K562 (cell line): Measurements from ENCODE around the gene PTPN18. TPM values are rescaled to one million over a fixed set of nuclear protein-coding genes. Genes with fewer than 3 reads are reported as not detected.

Experiments
- BCLAF1 ChIP-seq, 2 experiments: fragments of 450-650 bp in 1 of 2; IDR thresholded peaks; 2 replicates each; pipeline ENCODE4 v1.6.1; 2011 to 2017; ENCODE audit warnings: low read depth in 2 of 2, antibody characterized with exemption in 1 of 2, borderline replicate concordance in 1 of 2, low read length in 1 of 2, mild to moderate bottlenecking in 1 of 2, mixed read lengths in 1 of 2; ENCODE audit not compliant: control insufficient read depth in 1 of 2
- E2F1 ChIP-seq: sonication (generic); formaldehyde crosslinking; IDR thresholded peaks from 2 replicates; pipeline ENCODE4 v1.8.1; 2023; ENCODE audit warnings: mild to moderate bottlenecking, missing genetic modification reagents, moderate library complexity
- ELK1 ChIP-seq: sonication (generic); formaldehyde crosslinking; IDR thresholded peaks from 2 replicates; pipeline ENCODE4 v1.8.1; 2022; ENCODE audit warnings: missing genetic modification reagents
- FOSL1 ChIP-seq: fragments of 200-800 bp; sonication (Bioruptor generic); conservative IDR thresholded peaks from 2 replicates; pipeline ENCODE4 v1.6.1; 2016; ENCODE audit warnings: missing genetic modification characterization, missing compliant biosample characterization
- HMG20B ChIP-seq: fragments of 250-450 bp; sonication (Bioruptor Pico); IDR thresholded peaks from 2 replicates; pipeline ENCODE4 v1.5.0; 2021; ENCODE audit warnings: mild to moderate bottlenecking
- SIN3A ChIP-seq, 2 experiments: fragments of 150-350 bp in 1 of 2; IDR thresholded peaks; 2 replicates each; pipeline ENCODE4 v1.6.1; 2011 to 2016; ENCODE audit warnings: borderline replicate concordance in 2 of 2, low read depth in 2 of 2, low read length in 2 of 2, mild to moderate bottlenecking in 2 of 2, moderate library complexity in 2 of 2; ENCODE audit not compliant: control insufficient read depth in 1 of 2
- SRSF7 ChIP-seq: fragments of 200-400 bp; formaldehyde crosslinking; optimal IDR thresholded peaks from 2 replicates; pipeline ENCODE3; 2017; ENCODE audit warnings: mild to moderate bottlenecking, low read depth, low read length
- SUPT5H ChIP-seq: fragments of 450-650 bp; IDR thresholded peaks from 2 replicates; pipeline ENCODE4 v1.6.1; 2016
- ZFPM2 ChIP-seq: fragments of 250-450 bp; sonication (Bioruptor Pico); IDR thresholded peaks from 2 replicates; pipeline ENCODE4 v1.5.1; 2022; ENCODE audit warnings: mild to moderate bottlenecking
- ZNF239 ChIP-seq: fragments of 250-450 bp; sonication (Bioruptor Pico); IDR thresholded peaks from 2 replicates; pipeline ENCODE4 v1.4.0; 2020; ENCODE audit warnings: mild to moderate bottlenecking
- polyA plus RNA-seq, 8 experiments: library from polyadenylated mRNA; depleted of rRNA in 4 of 8; stranded (reverse) in 5 of 8; unstranded in 3 of 8; fragments of >200 nt; fragmentation: Nextera tagmentation in 2 of 8; fragmentation: Illumina TruSeq in 1 of 8; extraction: Ambion mirVana in 2 of 8; extraction: Trizol in 1 of 8; gene quantifications; 2 replicates each; pipeline versions ENCODE4 v1.2.1 to v1.2.3, GENCODE V29; 2011 to 2014; ENCODE audit warnings: inconsistent platforms in 1 of 8, missing spikeins in 1 of 8
- total RNA-seq, 7 experiments: library from RNA; depleted of rRNA in 6 of 7; stranded (reverse); fragments of >200 nt in 6 of 7; fragmentation: Illumina TruSeq in 2 of 7; extraction: Trizol in 2 of 7; gene quantifications; 2 replicates each; pipeline versions ENCODE4 v1.2.1 to v1.2.3, GENCODE V29; 2011 to 2021; ENCODE audit warnings: low replicate concordance in 1 of 7

The PTPN18 gene
- total and polyA plus RNA-seq, 9 of the 15 experiments (the other 6 are each of a cell fraction or from before 2014, with no cell fraction given), result 11.6 to 90.7 (median 49.6) TPM

GRCh38 chr2:130332271-130333073 is 23.4 kb upstream of the PTPN18 start (continued):
- TF ChIP-seq SRSF7 (no peak), SUPT5H (no peak), SIN3A (IDR thresholded peaks at IDR 0.05; ENCODE audit: borderline replicate concordance in 2 of 2, control insufficient read depth in 1 of 2, low read depth in 2 of 2, low read length in 2 of 2) (no peak), E2F1 (CRISPR knock-in tag) (no peak), BCLAF1 (IDR thresholded peaks at IDR 0.05; ENCODE audit: borderline replicate concordance in 1 of 2, control insufficient read depth in 1 of 2, low read depth in 2 of 2, low read length in 1 of 2) (no peak), ZNF239 (no peak), FOSL1 (tag) (peak; percentile 50), HMG20B (CRISPR knock-in tag) (no peak), ZFPM2 (CRISPR knock-in tag) (no peak), ELK1 (CRISPR knock-in tag) (no peak)
